MG63 (cell line): Measurements from ENCODE around the gene NOXA1. TPM values are rescaled to one million over a fixed set of nuclear protein-coding genes. Genes with fewer than 3 reads are reported as not detected.

Experiments used
- DNase-seq: peaks from one replicate; pipeline ENCODE4 v3.0.0-alpha.2; 2020
- H3K27me3 ChIP-seq: fragments of 250-450 bp; sonication (Bioruptor Pico); 2 replicates; pipeline ENCODE4 v1.5.1; 2020; ENCODE audit warnings: mild to moderate bottlenecking, moderate library complexity
- H3K36me3 ChIP-seq: fragments of 250-450 bp; sonication (Bioruptor Pico); 2 replicates; pipeline ENCODE4 v1.5.1; 2020; ENCODE audit warnings: mild to moderate bottlenecking, moderate library complexity
- H3K4me3 ChIP-seq: fragments of 250-450 bp; sonication (Bioruptor Pico); 2 replicates; pipeline ENCODE4 v1.5.1; 2020; ENCODE audit warnings: mild to moderate bottlenecking, moderate library complexity
- H3K9me3 ChIP-seq: fragments of 250-450 bp; sonication (Bioruptor Pico); 2 replicates; pipeline ENCODE4 v1.5.1; 2020; ENCODE audit warnings: mild to moderate bottlenecking, moderate library complexity
- total RNA-seq: library from RNA; depleted of rRNA; stranded (reverse); fragments of >200 nt; shearing (Covaris generic); gene quantifications from 2 replicates; pipeline ENCODE4 v1.2.3, GENCODE V29; 2014; ENCODE audit warnings: low replicate concordance

NOXA1 gene
- total RNA-seq, 1 experiment from 2014 or later: not detected

DNA sequence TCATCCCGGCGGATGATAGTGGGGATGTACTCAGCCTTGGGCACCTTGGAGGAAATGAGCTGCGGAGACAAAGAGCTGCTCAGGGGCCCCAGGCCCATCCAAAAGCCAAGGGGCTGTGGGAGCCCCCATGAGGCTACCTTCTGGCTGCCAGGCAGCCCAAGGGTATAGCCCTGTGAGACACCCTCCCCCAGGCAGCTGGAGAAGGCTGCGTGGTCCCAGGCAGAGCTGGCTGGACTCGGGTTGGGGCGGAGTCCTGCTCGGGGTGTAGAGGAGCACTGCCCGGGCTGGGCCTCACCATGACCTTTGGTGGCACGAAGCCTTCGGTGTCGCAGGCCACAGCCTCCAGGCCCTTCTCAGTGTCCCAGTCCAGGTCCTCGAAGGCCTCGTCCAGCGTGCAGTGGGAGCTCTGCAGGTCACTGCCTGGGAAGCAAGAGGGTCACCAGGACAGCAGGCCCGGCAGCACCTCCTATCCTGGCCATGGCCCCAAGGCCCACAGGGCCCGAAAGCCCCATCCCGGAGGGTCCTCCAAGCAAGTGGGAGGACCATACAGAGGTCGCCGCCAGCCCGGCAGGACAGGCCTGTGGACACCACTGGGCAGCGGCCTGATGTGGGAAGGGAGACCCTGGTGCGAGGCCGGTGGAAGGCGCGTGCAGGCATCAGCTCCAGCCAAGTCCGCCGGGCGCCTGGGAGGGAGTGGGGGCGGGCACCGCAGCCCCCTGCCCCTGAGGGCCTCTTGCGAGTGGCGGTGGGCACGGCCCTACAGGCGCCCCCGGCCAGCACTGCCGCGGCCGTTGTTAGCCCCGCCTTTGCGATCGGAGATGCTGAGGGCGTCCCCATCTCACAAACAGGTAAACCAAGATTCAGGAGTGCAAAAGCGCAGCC, 29.8 kb downstream of the NOXA1 start:
- Histone ChIP-seq H3K36me3 (peaks cover 17% of the 10 kb centered on the region), H3K4me3 (no peak overlapping the region), H3K9me3 (no peaks in the 10 kb centered on the region), H3K27me3 (no peaks in the 10 kb centered on the region)
- DNase-seq: no peak

DNA sequence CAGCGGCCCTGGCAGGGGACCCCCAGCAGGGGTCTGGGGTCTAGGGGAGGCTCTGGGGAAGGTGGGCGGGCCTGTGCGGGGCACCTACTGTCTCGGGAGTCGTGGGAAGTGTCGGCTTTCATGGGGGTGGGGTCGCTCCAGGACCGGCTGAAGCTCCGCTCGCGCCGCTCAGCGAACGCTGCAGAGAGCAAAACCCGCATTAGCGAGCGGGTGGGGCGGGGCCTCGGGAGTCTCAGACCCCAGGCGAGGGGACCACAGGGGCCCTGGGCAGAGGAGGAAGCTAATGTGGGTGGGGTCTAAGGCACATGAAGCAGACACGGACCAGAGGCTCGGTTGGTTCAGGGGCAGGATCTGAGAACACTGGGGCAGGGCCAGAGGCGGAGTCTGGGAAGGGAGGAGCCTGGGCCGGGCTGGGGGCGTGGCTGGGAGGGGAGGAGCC, 30.5 kb downstream of the NOXA1 start:
- Histone ChIP-seq H3K36me3 (peaks cover 17% of the 10 kb centered on the region), H3K4me3 (no peak overlapping the region), H3K27me3 (no peaks in the 10 kb centered on the region), H3K9me3 (no peaks in the 10 kb centered on the region)
- no peak for DNase-seq

DNA sequence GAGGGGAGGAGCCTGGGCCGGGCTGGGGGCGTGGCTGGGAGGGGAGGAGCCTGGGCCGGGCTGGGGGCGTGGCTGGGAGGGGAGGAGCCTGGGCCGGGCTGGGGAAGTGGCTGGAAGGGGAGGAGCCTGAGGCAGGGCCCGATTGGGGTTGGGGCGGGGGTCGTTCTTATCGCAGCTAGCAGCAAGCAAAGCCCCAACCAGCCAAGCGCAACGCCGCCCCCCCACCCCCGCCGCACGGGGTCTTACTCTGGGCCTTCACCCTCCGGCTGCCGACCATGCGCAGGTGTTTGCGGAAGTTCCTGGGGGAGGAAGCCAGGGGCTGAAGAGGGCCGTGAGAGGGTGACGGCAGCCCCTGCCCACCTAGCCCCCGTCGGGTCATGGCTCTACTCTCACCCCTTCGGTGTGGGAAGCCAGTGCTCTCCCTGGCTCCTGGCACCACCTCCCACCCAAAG, 31.0 kb downstream of the NOXA1 start:
- Histone ChIP-seq H3K36me3 (peaks cover 17% of the 10 kb centered on the region), H3K9me3 (no peaks in the 10 kb centered on the region), H3K4me3 (no peak overlapping the region), H3K27me3 (no peaks in the 10 kb centered on the region)
- no peak for DNase-seq

DNA sequence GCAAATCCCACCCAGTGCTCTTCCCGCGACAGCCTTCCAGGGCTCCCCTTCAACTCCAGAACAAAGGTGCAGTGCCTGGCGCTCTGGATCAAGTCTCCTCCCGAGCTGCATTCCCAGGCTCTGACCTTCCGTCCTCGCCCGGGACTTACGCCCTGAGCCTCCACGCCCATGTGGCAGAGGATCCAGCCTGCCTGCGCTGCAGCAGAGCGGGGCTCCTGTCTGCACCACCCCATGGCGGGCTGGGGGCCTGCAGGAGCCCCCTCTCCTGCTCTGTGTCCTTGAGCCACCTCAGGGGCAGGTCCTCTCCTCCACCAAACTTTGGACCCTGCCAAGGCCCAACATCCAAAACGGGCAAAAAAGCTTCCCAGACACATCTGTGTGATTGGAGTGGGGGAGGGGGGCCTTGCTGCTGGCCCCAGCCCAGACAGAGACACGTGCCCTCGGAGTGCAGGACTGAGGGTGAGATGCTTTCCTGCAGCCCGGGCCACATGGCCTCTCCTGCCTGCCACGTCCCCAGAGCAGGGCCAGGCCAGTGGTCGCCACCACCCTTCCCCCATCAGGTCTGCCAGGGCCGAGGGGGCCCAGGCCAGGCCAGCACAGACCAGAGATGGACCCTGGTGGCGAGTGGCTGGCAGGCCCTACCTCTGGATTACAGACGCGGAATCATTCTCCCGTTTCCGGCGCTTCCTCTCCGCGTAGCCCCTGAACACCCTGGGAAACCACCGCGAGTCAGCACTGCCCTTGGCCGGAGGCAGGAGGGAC, 31.6 kb downstream of the NOXA1 start:
- Histone ChIP-seq H3K4me3 (no peak overlapping the region), H3K27me3 (no peaks in the 10 kb centered on the region), H3K9me3 (no peaks in the 10 kb centered on the region), H3K36me3 (peaks cover 17% of the 10 kb centered on the region)
- DNase-seq: no peak

DNA sequence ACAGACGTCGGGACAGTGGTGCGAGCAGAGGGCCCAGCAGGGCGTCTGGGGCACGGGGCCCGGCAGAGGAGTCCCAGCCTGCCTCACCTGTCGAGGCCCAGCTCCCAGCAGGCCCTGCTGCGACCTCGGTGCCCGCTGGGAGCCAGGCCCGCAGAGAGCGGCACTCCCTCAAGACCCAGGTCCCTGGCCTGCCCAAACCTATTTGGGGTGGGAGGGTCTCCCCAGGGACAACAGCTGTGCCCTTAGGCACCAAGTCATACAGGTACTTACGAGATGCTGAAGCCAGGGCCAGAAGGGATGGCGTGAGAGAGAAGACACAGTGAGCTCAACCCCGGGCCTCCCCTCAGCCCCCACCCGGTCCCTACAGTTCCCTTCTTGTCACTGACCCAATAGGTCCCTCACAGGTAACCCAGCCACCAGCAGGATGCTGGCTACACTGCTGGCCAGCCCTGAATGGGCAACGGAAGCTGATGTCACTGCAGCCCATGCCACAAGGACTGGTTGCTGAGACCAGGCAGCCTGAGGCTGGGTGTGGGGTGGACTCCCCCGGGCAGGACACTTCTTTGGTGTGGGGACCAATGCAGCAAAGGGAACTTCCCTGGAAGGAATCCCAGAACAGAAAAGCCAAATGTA, 32.3 kb downstream of the NOXA1 start:
- no peaks in the 10 kb centered on the region for H3K9me3 ChIP-seq
- H3K4me3 ChIP-seq: no peak overlapping the region
- H3K27me3 ChIP-seq: no peaks in the 10 kb centered on the region
- DNase-seq: no peak
- H3K36me3 ChIP-seq: peaks cover 17% of the 10 kb centered on the region

DNA sequence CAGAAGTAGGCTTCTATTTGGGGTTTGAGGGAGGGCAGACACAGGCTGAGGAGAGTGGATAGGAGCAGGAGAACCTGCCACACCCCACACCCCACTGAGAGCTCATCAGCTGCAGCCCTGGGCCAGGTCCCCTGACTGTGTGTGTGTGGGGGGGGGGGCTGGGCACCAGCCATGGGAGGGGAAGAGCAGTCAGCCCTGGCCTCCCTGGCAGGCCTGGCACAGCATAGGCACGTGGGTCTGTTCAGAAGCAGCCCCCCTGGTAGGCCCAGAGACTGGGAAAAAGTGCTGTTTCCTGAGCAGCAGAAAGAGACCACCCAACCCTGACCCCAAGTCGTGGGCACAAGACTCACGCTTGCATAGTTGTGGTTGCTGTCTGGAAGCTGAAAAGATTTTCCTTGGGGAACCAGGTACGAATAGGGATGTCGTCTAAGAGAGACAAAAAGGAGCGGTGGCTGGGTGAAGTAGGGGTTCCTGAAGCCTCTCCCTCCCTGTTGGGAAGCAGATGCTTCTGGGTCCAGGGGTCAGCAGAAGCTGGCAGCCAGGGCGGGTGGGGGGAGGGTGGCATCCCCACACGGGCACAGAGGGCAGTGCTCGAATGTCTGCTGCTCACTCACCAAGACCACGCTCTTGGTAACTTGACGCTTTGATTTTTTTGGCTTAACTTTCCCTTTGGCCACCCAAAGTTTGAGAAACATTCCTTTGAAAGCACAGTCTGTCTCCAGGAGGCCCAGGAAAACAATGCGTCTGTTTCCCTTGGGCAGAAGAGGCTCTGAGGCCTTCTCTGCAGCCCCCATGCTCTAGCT, 33.1 kb downstream of the NOXA1 start:
- no peak overlapping the region for H3K4me3 ChIP-seq
- H3K9me3 ChIP-seq: no peaks in the 10 kb centered on the region
- H3K27me3 ChIP-seq: no peaks in the 10 kb centered on the region
- no peak for DNase-seq
- H3K36me3 ChIP-seq: peaks cover 17% of the 10 kb centered on the region

DNA sequence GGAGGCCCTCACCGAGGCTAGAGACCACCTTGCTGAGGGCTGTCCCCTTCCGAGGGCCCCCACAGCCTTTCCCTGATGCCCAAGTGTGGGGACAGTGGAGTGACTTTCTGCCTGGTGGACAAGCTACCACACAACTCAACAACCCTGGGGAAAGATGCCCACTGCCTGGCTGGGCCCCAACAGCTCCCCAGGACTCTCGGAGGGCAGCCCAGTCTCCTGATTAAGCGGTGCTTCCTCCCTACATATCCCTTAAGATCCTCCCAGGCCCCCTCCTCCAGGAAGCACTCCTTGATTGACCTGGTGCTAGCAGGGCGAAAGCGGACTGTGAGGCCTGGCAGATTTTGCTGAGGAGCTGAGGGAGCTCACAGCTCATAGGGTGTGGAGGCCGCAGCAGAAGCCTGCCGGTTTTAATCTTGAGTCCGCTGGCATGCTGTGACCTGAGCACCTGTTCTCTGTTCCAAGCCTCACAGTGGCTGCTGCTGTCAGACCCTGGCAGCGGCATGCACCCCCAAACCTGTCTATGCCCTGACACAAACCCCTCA, 33.7 kb downstream of the NOXA1 start:
- Histone ChIP-seq H3K9me3 (no peaks in the 10 kb centered on the region), H3K27me3 (no peaks in the 10 kb centered on the region), H3K36me3 (peaks cover 17% of the 10 kb centered on the region), H3K4me3 (no peak overlapping the region)
- no peak for DNase-seq

DNA sequence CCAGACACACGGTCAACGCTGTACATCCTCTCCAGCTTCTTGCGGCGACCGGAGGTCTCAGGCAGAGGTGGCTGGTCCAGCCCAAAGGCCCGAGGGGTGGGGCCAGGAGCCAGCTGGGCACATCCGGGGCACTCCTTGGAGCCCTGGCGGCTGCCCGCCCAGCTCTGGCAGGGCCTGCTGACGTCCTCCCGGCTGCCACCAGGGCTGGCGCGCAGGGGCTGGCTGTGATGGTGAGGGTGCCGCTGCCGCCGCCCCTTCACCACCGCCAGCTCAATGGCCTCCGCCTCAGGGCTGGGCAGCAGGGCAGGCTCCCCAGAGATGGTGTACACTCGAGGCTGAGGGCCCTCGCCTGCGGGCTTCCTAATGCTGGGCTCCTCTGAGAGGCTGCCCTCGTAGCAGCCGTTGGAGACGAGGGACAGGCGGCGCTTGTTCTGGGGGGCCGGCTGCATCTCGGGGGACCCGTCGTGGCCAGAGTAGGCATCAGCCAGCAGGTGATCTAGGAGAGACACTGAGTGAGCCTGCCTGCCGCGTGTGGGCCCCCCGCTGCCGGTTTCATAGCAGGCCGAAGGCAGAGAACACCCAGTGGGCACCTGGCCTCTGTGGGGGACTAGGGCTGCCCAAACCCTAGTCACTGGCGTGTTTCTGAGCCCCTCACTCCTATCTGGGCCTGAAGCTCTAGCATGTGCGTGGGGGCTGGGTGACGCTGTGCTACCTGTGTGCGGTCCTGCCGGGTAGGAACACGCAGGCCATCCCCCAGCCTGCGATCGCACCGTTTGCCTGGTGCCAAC, 34.4 kb downstream of the NOXA1 start:
- peaks cover 17% of the 10 kb centered on the region for H3K36me3 ChIP-seq
- H3K4me3 ChIP-seq: peak overlapping the region; percentile 68
- no peaks in the 10 kb centered on the region for H3K27me3 ChIP-seq
- no peaks in the 10 kb centered on the region for H3K9me3 ChIP-seq
- no peak for DNase-seq

DNA sequence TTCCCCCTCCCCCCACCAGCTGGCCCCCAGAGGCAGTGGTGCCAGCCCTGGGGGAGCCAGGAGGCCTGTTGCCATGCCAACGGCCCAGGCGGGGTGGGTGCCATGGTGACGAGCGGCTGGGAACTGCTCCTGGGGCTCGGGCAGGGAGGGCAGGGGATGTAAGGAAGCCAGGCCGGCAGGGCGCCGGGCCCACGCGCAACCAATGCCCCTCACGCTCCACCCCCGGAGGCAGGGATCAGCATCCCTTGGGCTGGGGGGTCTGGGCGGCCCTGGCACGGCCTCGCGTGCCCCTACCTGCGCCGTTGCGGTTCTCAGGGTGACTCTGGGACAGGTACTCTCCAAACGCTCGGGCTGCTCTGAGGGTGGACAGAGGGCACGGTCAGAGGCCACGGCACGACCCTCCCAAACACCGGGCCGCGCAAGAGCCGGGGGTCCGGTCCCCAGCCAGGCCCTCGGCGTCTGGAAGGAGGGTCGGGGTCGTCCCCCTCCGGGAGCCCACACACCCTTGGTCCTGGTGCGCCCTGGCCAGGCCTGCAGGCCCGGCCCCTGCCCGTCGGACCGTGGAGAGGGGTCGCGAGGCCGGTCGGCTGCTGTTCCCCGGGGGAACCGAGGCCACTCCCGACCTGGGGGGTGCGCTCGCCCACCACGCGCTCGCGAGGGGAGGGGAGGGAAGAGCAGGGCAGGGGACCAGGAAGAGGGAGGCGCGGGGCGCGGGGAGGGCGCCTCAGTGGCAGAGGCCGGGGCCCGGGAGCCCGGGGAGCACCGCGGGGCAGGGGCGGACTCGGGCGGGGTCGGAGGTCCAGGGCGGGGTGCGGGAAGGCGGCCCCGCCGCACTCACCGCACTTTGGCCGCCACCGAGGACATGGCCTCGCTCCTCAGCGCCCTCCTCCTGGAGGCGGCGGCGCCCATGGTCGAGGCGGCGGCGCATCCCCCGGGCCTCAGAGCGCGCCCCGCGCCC, 35.3 kb downstream of the NOXA1 start:
- Histone ChIP-seq H3K27me3 (no peaks in the 10 kb centered on the region), H3K4me3 (peak overlapping the region; percentile 68), H3K36me3 (peaks cover 10% of the 10 kb centered on the region), H3K9me3 (no peaks in the 10 kb centered on the region)
- no peak for DNase-seq

DNA sequence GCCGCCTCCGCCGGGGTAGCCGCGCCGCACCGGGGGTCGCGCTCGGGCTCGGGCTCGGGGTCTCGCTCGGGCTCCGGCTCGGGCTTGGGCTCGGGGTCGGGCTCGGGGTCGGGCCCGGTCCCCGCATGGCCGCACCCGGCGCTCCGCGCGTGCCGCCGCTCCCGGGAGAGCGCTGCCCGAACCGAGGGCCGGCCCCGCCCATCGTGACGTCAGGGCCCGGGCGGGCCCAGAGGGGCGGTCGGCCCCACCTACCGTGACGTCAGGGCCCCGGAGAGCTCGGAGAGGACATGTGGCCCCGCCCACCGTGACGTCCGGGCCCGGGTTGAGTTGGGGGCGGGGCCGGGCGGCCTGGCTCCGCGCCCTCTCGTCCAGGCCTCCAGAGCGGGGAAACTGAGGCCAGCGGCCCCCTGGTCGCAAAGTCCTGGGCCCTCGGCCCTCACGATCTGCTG, 36.0 kb downstream of the NOXA1 start, which contains the start of gene NSMF:
NSMF (minus strand) TSS at position 183 of the 449 bp plus-strand sequence. CDS start 232 bp downstream, outside the sequence.
- H3K36me3 ChIP-seq: peaks cover 9% of the 10 kb centered on the region
- H3K9me3 ChIP-seq: no peaks in the 10 kb centered on the region
- no peaks in the 10 kb centered on the region for H3K27me3 ChIP-seq
- peak; percentile 88 for DNase-seq
- peak within 1 kb of the TSS; percentile 68 for H3K4me3 ChIP-seq

DNA sequence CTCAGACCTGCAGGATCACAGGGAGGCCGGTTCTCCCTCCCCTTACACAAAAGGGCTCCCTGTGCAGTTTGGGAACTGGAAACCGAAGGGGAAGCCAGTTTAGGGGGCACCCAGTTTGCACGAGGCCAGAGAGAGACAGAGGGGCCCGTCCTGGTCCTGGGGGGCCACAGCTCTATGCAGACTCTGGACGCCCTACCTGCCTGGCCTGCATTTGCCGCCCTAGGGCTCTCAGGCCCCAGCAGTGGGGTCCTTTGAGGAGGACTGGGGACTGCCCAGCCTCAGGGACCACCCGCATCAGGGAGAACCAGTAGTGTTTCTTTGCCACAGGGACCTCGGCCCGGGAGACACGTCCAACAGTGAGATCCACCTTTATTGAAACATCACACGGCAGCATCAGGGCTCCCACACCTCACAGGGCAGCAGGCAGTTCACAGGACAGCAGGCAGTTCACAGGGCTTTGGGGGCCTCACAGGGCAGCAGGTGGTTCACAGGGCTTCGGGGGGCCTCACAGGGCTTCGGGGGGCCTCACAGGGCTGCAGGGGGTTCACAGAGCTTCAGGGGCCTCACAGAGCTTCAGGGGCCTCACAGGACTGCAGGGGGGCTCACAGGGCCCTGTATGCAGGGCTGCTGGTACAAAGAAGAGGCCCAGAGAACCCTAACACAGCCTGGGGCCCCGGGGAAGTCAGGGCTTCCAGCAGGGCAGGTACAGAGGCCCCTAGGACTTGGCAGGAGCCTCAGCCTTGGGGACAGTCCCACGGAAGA, 36.6 kb downstream of the NOXA1 start:
- no peaks in the 10 kb centered on the region for H3K9me3 ChIP-seq
- H3K36me3 ChIP-seq: peaks cover 4% of the 10 kb centered on the region
- no peak for DNase-seq

DNA sequence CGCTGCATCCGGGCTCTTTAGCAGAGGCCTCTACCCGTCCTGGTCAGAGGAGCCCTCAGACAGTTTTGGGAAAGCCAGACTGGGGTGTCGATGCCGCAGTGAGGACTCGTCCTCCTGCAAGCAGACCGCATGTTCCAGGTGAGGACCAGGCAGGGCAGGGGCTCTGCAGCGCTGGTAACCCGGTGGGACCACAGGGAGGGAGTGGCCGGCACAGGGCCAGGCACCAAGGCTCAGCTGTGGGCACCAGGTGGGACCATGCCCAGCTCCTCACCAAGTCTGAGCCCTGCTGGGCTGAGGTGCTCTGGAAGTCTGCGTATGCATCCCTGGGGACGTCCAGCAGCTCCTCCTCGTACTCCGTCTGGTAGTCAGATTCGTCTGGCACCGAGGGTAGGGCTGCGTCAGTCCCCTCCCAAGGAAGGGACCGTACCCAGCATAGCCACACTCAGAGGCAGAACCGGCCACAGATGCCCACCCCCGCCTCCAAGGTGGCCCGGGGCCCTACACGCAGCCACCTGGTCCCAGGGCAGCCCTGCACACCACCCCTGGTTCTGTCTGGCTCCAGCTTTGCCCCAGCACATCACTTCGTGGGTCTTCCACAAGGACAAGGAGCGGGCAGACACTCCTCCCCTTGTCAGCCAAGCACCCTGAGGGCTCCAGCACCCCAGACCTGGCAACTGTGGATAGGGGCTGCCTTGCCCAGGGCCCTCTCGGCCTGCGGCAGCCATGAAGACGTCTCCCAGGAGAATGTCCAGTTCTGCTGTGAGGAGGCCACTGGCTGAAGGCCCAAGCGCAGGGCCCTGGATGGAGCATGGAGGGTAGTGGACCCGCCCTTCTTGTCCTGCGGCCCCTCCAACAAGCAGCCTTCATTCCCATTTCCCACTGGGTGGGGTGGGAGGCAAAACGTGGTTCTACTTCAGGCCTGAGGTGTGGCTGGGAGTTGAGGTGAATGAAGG, 37.4 kb downstream of the NOXA1 start:
- Histone ChIP-seq H3K4me3 (no peak overlapping the region), H3K27me3 (no peaks in the 10 kb centered on the region), H3K9me3 (no peaks in the 10 kb centered on the region), H3K36me3 (peaks cover 4% of the 10 kb centered on the region)
- DNase-seq: no peak

More for the DNA sequence above, 36.6 kb downstream of the NOXA1 start:
- H3K27me3 ChIP-seq: no peaks in the 10 kb centered on the region
- peak overlapping the region; percentile 45 for H3K4me3 ChIP-seq

DNA sequence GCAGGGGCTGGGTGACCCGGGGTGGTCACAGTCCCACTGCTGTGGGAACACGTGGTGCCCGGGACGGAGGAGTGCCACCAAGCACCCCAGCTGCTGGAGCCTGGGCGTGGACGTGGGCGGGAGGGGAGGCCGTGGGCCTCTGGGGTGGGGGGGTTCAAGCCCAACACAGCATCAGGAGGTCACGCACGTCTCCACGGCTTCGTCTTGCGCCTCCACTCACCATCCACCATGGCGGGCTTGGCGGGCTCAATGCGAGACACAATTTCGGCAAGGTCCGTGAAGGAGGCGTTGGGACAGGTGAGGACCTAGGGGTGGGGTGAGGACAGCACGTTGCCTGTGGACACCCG, 38.1 kb downstream of the NOXA1 start:
- Histone ChIP-seq H3K36me3 (peaks cover 4% of the 10 kb centered on the region), H3K4me3 (no peak overlapping the region), H3K27me3 (no peaks in the 10 kb centered on the region), H3K9me3 (no peaks in the 10 kb centered on the region)
- DNase-seq: no peak
